HepG2 (cell line): ENCODE measurements around the gene XDH. TPM values are rescaled to one million over a fixed set of nuclear protein-coding genes. Genes with fewer than 3 reads are reported as not detected.

Experiments used
- ATAC-seq: fragments of 200-7000 bp; cut with Tn5 transposase; 3 replicates; pipeline ENCODE4 v1.9.1; 2020; ENCODE audit warnings: mild to moderate bottlenecking, moderate library complexity
- BruUV-seq: library from RNA; stranded (reverse); fragments of 400-500 nt; replicated peaks from 2 replicates; lab custom pipeline; 2021; lab: Mats Ljungman, UMichigan
- CTCF ChIA-PET: fragments of 300-600 bp; formaldehyde crosslinking; extraction: SDS; loops from one replicate; lab custom pipeline; 2021; ENCODE audit warnings: low total read pairs, inconsistent platforms, low intra/inter-chr PET ratio; lab: Yijun Ruan, JAX
- POLR2A ChIA-PET: fragments of 350-600 bp; sonication (Branson Sonifier 250); formaldehyde crosslinking; loops from one replicate; lab custom pipeline; 2020; ENCODE audit warnings: antibody characterized with exemption, inconsistent platforms; lab: Yijun Ruan, JAX
- DNase-seq: peaks from one replicate; pipeline ENCODE4 v3.0.0-alpha.2; 2015; ENCODE audit warnings: low spot score
- FAIRE-seq: peaks from 3 replicates; lab custom pipeline; 2011; peaks lifted over from hg19 to GRCh38; lab: Jason Lieb, UNC
- H2AFZ ChIP-seq: one replicate; pipeline ENCODE4 v1.6.1; 2011; ENCODE audit warnings: low read length, inconsistent platforms
- H3K27ac ChIP-seq: fragments of 300-600 bp; 3 replicates; pipeline ENCODE4 v1.8.0; 2011; ENCODE audit warnings: mixed run types, mild to moderate bottlenecking, mixed read lengths, low read length, inconsistent platforms; ENCODE audit not compliant: insufficient read depth; ENCODE audit errors: extremely low read length
- H3K27me3 ChIP-seq, 2 experiments: fragments of 200-600 bp in 1 of 2; 2 replicates in 1 of 2; 3 replicates in 1 of 2; pipeline versions ENCODE4 v1.6.0 to v1.8.0; 2011; ENCODE audit warnings: low read length in 2 of 2, mild to moderate bottlenecking in 2 of 2, moderate library complexity in 2 of 2, inconsistent platforms in 1 of 2; ENCODE audit not compliant: insufficient read depth in 2 of 2, control insufficient read depth in 1 of 2
- H3K36me3 ChIP-seq, 2 experiments: fragments of 200-600 bp in 1 of 2; replicated peaks in 1 of 2; 2 replicates in 1 of 2; 3 replicates in 1 of 2; pipeline versions ENCODE4 v1.5.1 to v1.8.0; 2011; ENCODE audit warnings: low read length in 2 of 2, inconsistent platforms in 1 of 2; ENCODE audit not compliant: insufficient read depth in 2 of 2, control insufficient read depth in 1 of 2
- H3K4me1 ChIP-seq: 2 replicates; pipeline ENCODE4 v1.5.1; 2012; ENCODE audit warnings: low read length, inconsistent platforms; ENCODE audit not compliant: insufficient read depth
- H3K4me2 ChIP-seq: 2 replicates; pipeline ENCODE4 v1.6.0; 2011; ENCODE audit warnings: low read depth, low read length, inconsistent platforms
- H3K4me3 ChIP-seq, 3 experiments: fragments of 200-600 bp in 1 of 3; sonication (generic), shearing (Covaris generic) in 1 of 3; replicated peaks in 1 of 3; 2 replicates each; pipeline ENCODE4 v1.5.1; 2011 to 2016; ENCODE audit warnings: low read length in 3 of 3, inconsistent platforms in 2 of 3, low read depth in 2 of 3, mild to moderate bottlenecking in 2 of 3, control low read depth in 1 of 3, mixed read lengths in 1 of 3; ENCODE audit not compliant: insufficient read depth in 1 of 3
- H3K79me2 ChIP-seq: one replicate; pipeline ENCODE4 v1.6.1; 2011; ENCODE audit warnings: low read length, inconsistent platforms; ENCODE audit not compliant: insufficient read depth
- H3K9ac ChIP-seq: 2 replicates; pipeline ENCODE4 v1.6.0; 2011; ENCODE audit warnings: mild to moderate bottlenecking, low read depth, low read length, inconsistent platforms; ENCODE audit not compliant: insufficient read depth
- H3K9me3 ChIP-seq: 2 replicates; pipeline ENCODE4 v1.5.1; 2012; ENCODE audit warnings: mild to moderate bottlenecking, low read length
- H4K20me1 ChIP-seq: 2 replicates; pipeline ENCODE4 v1.6.0; 2011; ENCODE audit warnings: inconsistent platforms, mild to moderate bottlenecking, low read length, moderate library complexity; ENCODE audit not compliant: insufficient read depth
- ATRX ChIP-seq: sonication (generic); formaldehyde crosslinking; IDR thresholded peaks from 2 replicates; pipeline ENCODE4 v1.4.0; 2020; ENCODE audit warnings: missing genetic modification reagents, borderline replicate concordance
- CREBL2 ChIP-seq: sonication (generic); formaldehyde crosslinking; IDR thresholded peaks from 2 replicates; pipeline ENCODE4 v1.8.1; 2023; ENCODE audit warnings: missing genetic modification reagents, mild to moderate bottlenecking, borderline replicate concordance
- GRHL1 ChIP-seq: sonication (generic); formaldehyde crosslinking; conservative IDR thresholded peaks from 2 replicates; pipeline ENCODE4 v1.8.0; 2022; ENCODE audit warnings: missing genetic modification reagents
- JUNB ChIP-seq: sonication (generic); formaldehyde crosslinking; IDR thresholded peaks from 2 replicates; pipeline ENCODE4 v1.8.0; 2022; ENCODE audit warnings: missing genetic modification reagents, mild to moderate bottlenecking, borderline replicate concordance
- KLF11 ChIP-seq: IDR thresholded peaks from 2 replicates; pipeline ENCODE4 v1.6.1; 2016; ENCODE audit warnings: missing compliant biosample characterization
- MLLT10 ChIP-seq: sonication (generic); formaldehyde crosslinking; IDR thresholded peaks from 2 replicates; pipeline ENCODE4 v1.4.0; 2020; ENCODE audit warnings: missing genetic modification reagents
- NFIC ChIP-seq: IDR thresholded peaks from 2 replicates; pipeline ENCODE4 v1.6.1; 2012; ENCODE audit warnings: mild to moderate bottlenecking, low read length, inconsistent platforms
- POLR2A ChIP-seq, 2 experiments: IDR thresholded peaks; 2 replicates each; pipeline ENCODE4 v1.6.1; 2011; ENCODE audit warnings: low read depth in 2 of 2, low read length in 2 of 2, mild to moderate bottlenecking in 1 of 2, moderate library complexity in 1 of 2; ENCODE audit not compliant: insufficient read depth in 1 of 2
- TBL1XR1 ChIP-seq: fragments of 150-350 bp; IDR thresholded peaks from 2 replicates; pipeline ENCODE4 v1.6.1; 2014; ENCODE audit warnings: borderline replicate concordance, low read length; ENCODE audit not compliant: partially characterized antibody
- ZNF160 ChIP-seq: sonication (generic); formaldehyde crosslinking; IDR thresholded peaks from 2 replicates; pipeline ENCODE4 v1.8.0; 2022; ENCODE audit warnings: mild to moderate bottlenecking, inconsistent platforms, missing genetic modification reagents
- ZNF776 ChIP-seq: sonication (generic); formaldehyde crosslinking; IDR thresholded peaks from 2 replicates; pipeline ENCODE4 v1.4.0; 2020; ENCODE audit warnings: mild to moderate bottlenecking, missing genetic modification reagents
- in situ Hi-C: cut with HindIII; loops from 2 replicates; pipeline ENCODE4 v1.10.0; 2017; ENCODE audit warnings: low pct_unique_long_range_greater_than_20kb; ENCODE audit not compliant: extremely low pct_ligation_motif_present
- intact Hi-C: fragments of 100-400 bp; cut with micrococcal nuclease; formaldehyde crosslinking; loops from one replicate; pipeline ENCODE4 v1.10.0; 2022; ENCODE audit not compliant: unreplicated experiment
- polyA plus RNA-seq, 8 experiments: library from polyadenylated mRNA; depleted of rRNA in 3 of 8; stranded (reverse) in 7 of 8; unstranded in 1 of 8; fragments of >200 nt; fragmentation: Illumina TruSeq in 4 of 8; extraction: Trizol in 4 of 8; gene quantifications; 2 replicates each; pipeline versions ENCODE4 v1.2.1 to v1.2.3, GENCODE V29; 2011 to 2016; ENCODE audit warnings: low read depth in 4 of 8, missing spikeins in 1 of 8, mixed read lengths in 1 of 8; ENCODE audit not compliant: insufficient read depth in 1 of 8
- total RNA-seq, 5 experiments: library from RNA; depleted of rRNA; stranded (reverse); fragments of >200 nt; fragmentation: Illumina TruSeq; extraction: Trizol; gene quantifications; 2 replicates each; pipeline ENCODE4 v1.2.3, GENCODE V29; 2016; ENCODE audit warnings: low read depth in 1 of 5

Gene XDH
- total and polyA plus RNA-seq, 2 of the 13 experiments (the other 11 are each of a cell fraction or from before 2014, with no cell fraction given), result not detected

GRCh38 chr2:31420936-31421335 is 6.4 kb upstream of the XDH start (continued):
- TF ChIP-seq GRHL1 (no peak), CREBL2 (CRISPR knock-in tag) (no peak), NFIC (no peak), ZNF776 (CRISPR knock-in tag) (no peak), ATRX (no peak), MLLT10 (CRISPR knock-in tag) (no peak), POLR2A (IDR thresholded peaks at IDR 0.05; ENCODE audit: insufficient read depth in 1 of 2, low read depth in 2 of 2, low read length in 2 of 2) (no peak), TBL1XR1 (no peak), KLF11 (no peak)

DNA sequence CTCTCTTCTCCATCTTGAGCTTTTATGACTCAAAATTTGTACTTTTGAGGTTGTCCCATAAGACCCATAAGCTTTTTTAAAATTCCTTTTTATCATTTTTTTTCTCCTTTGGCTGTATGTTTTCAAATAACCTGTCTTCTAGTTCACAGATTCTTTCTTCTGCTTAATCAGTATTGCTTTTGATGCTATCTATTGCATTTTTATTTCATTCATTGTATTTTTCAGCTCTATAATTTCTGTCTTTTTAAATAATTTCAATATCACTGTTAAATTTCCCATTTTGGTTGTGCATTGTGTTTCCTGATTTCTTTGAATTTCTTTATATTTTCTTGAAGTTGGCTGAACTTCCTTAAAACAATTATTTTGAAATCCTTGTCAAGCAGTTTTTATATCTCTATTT is 4.8 kb upstream of the XDH start:
- Histone ChIP-seq H3K4me2 (no peak overlapping the region), H3K27ac (no peak overlapping the region), H3K9me3 (peaks cover 16% of the 10 kb centered on the region; the same call in 1 of the 2 replicates), H3K9ac (no peak overlapping the region), H4K20me1 (no peaks in the 10 kb centered on the region), H3K27me3 (no peaks in the 10 kb centered on the region; a peak in 1 of 5 replicates), H3K36me3 (no peaks in the 10 kb centered on the region), H3K4me1 (no peaks in the 10 kb centered on the region), H3K4me3 (no peak overlapping the region), H3K79me2 (no peaks in the 10 kb centered on the region), H2AFZ (no peak overlapping the region)
- ChIA-PET POLR2A (no interaction called here), CTCF (no interaction called here)
- TF ChIP-seq JUNB (CRISPR knock-in tag), result no peak
- 0 out of 2 replicates have a peak, but pooled peaks have one; percentile 52 for TF ChIP-seq ZNF160 (CRISPR knock-in tag)
- BruUV-seq, result no TSS peak
- no peak for ATAC-seq
- intact Hi-C loops (no loop called here), in situ Hi-C loops (no loop called here)
- no peak for FAIRE-seq
- no peak for DNase-seq
